DMS114 treated with DMSO at 0.1 percent for 48 hours (cell line): ENCODE results near the gene GRAPL.
"Not testable (repeated sequence)": the region's sequence is repeated elsewhere in the genome, so short reads cannot be mapped to it uniquely, and the experiment has no call there.

Source experiments
- DNase-seq: peaks from one replicate; lab custom pipeline; 2025; ENCODE audit not compliant: unreplicated experiment; lab: John Stamatoyannopoulos, UW

Gene GRAPL

DNA sequence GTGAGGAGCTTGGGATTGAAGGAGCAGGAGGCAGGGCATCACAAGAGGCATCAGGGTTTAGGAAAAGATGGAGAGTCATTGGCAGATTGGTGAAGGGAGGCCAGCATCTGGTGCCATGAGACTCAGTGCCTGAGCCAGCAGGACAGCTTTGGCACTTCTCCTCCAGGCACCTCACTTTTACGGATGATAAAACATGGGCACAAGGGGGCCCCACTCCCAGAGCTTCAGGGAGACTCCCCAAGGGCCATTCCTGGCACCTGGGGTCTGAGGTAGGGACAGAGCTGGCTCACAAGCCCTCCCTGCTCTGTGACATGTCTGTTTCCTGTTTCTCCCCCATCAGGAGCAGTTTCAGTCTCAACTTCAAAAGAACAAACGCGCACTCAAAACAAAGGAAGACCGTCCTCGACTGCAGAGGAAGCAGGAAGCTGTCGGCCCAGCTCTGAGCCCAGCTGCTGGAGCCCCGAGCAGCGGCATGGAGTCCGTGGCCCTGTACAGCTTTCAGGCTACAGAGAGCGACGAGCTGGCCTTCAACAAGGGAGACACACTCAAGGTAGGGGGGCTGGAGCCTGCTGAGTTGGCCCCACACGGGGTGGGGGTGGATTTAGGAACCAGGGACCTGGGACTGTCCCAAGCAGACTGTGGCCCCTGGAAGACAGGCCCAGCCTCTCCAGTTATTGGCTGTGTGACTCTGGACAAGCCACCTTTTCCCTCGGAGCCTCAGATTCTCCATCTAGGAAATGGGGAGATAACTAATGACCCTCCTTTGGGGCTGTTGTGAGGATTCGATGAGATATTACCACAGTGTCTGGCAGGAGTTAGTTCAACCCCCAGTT lies at the start of gene GRAPL:
TSS of gene GRAPL (plus strand) at position 442 of the 833 bp plus-strand sequence. CDS start at position 473, 31 bp downstream.
- not testable (repeated sequence) for DNase-seq

DNA sequence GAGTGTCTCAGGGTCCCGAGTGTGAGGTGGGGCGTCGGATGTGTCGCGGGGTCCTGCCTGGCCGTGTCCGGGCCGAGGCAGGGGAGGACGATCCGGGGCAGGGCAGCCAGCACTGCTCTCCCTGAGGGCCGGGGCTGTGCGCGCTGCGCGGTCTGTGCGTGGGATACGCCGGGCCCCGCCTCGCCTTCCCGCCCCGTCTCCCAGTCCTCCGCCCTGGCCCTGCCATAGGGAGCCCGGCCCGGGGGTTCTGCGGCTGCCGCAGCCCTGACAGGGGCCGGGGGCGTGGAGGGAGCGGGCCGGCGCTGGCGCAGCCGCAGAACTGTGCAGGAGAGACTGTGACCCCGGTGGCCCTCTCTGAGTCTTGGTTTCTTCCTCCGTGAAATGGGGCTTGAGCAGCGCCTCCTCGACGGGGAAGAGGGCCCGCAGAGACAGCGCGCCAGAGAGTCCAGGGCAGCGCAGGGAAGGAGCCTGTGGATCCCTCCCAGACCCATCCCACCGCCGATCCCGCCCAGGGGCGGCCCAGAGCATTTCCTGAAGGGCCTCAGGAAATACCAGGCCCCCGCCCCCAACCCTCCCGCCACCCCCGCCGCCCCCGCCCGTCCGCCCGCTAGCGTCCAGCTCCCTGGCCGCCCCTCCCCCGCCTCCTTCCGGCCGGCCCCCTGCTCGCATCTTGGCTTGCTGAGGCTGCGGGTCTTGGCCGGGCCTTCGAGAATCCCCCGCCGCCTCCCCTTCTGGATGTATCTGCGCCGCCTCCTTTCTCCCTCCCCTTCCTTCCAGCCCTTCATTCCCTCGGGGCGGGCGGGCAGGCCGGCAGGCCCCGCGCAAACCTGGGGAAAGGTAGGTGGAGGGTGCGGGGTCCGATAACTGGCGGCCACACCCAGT lies 38.3 kb upstream of the GRAPL start:
- DNase-seq: not testable (repeated sequence)

- DNase-seq: not testable (repeated sequence)
Observed at GRCh38 chr17:19090058-19090772, 37.2 kb upstream of the GRAPL start.

DNA sequence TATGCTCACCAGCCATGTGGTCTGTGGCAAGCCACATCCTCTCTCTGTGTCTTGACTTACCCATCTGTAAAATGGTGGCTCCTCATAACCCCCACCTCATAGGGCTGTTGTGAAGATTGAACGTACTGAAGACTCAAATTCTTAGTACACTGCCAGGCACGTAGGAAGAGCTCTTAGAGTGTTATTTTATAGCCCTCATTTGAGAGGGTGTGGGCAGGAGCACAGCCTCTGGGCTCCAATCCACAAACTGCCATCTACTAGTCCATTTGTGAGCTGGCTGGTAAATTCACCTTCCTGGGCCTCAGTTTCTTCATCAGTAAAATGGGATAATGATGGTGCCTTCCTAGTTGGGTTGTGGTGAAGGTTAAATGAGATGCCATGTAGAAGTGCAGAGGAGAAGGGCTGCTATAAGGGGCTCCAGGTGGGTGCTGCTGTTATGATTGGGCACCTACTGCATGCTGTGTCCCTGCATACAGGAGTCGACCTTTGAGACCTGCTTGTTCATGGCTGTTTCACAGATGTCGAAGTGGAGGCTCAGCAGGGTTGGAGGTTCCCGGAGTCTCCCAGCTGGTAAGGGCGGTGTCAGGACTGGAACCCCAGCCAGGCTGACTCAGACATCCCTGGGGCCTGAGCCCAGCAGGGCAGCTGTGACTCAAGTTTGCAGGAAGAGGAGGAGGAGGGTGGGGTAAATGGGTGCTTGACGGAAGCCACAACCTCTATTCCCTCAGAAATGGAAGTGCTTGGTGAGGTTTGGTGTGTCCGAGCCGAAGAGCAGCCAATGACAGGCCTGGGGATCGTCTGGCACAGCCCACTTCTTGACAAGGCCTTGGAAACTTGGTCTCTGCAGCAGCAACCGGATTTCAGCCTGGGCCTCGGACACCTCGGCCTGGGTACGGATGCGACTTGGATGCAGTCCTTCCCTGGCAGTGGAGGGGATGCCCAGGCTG lies 34.4 kb upstream of the GRAPL start:
- DNase-seq: not testable (repeated sequence)

DNA sequence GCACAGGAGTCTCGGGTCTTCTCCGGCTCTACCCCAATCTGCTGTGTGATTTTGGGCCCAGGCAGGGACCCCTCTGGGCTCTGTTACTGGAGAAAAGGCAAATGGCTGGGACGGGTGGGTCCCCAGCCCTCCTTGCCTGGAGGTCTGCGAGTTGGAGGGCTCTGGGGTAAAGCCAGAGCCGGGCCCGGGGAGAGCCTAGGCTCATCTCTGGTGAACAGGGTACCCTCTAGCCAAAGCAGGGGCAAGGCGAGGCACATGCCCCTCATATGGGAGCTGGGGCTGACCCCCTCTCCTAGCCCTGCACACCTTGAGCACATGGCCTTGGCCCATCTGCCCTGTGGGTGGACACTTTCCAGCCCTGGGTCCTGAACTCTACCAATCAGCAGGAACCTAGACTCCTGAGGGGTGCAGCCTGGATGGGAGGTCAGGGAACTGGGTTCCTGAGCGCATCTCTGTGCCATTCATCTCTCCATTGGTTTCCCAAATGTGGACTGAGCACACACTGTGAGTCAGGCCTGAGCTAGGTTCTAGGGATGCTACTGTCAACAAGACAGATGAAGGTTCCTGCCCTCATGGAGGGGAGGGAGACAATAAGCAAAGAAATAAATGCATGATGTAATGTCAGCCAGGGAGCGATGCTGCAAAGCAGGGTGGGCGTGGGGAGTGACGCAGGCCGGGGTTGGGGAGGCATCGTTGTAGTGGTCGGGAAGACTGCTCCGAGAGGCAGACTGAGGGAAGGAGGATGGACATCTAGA lies 33.5 kb upstream of the GRAPL start:
- not testable (repeated sequence) for DNase-seq

GRCh38 chr17:19108517-19108916 lies 18.9 kb upstream of the GRAPL start:
- not testable (repeated sequence) for DNase-seq

DNA sequence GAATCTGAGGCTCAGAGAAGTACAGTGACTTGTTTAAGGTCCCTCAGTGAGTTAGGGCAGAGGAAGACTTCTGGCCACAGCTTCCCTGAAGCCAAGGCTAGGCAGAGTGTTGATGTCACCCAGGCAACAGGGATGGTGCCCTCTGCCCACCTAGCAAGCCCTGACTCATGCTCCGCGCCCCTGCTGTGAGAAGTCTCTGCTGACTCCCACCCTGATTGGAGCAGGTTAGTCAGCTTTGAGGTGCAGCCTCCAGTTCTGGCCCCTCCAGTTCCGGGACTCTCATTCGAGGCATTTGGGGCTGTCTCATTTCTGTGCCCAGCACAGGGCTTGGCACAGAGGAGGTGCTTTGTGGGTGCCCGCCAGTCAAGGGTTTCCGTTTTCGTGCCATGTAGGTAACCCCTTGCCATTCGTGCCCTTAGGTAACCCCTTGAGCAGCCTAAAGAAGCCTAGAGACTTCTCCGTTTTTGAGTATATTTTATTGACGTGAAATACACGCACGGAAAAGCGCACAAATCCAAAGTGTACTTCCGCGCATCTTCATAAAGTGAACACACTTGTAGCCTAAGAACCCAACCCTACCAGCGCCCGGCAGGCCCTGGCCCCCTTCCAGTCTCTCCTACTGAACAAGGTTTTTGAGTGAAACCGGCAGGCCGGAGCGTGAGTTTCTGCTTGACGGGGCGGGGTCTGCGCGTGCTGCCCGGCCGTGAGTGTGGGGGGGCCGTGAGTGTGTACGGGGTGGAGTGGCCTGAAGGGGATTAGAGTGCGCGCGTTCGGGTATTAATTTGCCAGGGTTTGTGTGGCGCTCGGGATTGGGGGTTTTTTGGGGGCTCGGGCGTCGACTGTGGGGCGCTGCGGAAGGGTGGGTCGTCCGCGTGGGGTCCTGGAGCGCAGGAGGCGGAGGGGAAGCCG lies 16.9 kb upstream of the GRAPL start:
- DNase-seq: not testable (repeated sequence)

GRCh38 chr17:19111111-19111711 lies 16.2 kb upstream of the GRAPL start:
- not testable (repeated sequence) for DNase-seq

DNA sequence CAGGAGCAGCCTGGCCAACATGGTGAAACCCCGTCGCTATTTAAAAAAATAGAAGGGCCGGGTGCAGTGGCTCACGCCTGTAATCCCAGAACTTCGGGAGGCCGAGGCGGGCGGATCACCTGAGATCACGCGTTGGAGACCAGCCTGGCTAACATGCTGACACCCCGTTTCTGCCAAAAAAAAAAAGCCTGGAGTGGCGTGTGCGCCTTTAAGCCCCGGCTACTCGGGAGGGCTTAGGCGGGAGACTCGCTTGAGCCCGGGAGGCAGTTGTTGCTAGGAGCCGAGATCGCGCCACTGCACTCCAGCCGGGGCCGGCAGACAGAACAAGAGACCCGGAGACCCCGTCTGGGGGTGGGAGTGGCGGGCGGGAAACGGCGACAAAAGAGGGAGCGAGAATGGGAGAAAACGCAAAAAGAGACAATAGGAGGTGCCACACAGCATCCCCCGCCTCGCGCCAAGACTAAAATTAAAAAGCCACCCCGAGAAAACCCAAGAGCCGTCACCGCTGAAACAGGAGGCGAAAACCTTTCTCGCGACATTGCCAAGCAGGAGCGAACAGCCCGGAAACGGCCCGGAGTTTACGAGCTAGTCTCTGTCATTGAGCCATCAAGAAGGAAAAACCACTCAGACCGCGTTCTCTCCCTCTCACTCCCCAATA lies 15.5 kb upstream of the GRAPL start:
- not testable (repeated sequence) for DNase-seq

DNA sequence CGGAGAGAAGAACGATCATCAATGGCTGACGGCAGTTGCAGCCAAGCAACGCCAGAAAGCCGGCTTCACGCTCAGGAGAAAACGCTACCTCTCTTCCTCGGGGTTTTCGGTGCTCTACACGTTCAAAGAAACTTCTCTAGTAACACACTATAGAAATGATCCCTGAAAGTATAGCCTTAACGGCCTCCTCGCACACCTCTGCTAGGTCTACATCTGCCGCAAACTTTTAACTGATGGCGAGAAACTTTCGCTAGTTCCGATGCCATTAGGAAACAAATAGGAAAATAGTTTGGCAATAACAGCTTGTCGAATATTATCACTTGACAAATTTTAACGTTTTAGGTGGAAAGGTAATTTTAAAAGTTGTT lies 14.9 kb upstream of the GRAPL start:
- DNase-seq: not testable (repeated sequence)

DNA sequence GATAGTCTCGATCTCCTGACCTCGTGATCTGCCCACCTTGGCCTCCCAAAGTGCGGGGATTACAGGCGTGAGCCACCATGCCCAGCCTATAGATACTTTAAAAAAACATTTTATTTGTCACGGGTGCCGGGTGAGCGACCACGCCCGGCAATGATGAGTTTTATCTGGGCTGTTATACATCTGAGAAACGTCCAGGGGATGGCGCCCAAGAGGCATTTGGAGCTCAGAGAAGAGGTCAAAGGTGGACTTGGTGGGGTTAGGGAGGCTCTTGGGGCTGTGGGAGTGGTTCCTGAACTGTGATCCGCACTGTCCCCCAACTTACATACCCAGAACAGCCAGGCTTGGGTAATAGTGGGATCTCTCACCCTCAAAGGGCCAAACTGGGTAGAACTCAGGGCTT lies 8.7 kb upstream of the GRAPL start:
- not testable (repeated sequence) for DNase-seq

- DNase-seq: not testable (repeated sequence)
Observed at GRCh38 chr17:19125289-19125688, 2.1 kb upstream of the GRAPL start.

DNA sequence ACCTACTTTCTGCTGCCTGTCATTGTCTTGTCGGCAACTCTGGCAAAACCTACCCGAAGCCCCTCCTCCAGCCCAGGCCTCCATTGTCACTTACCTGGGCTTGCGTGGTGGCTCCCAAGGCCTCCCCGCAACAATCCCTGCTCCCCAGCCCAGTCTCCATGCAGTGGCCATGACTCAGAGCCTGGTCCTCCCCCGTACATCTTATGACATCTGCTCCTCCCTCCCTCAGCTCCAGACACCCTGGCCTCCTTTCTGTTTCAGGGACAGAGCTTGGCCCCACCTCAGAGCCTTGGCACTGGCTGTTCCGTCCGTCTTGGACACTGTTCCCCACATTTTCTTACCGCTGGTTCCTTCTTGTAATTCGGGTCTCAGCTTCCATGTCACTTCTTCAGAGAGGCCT lies 2.1 kb downstream of the GRAPL start:
- DNase-seq: not testable (repeated sequence)

DNA sequence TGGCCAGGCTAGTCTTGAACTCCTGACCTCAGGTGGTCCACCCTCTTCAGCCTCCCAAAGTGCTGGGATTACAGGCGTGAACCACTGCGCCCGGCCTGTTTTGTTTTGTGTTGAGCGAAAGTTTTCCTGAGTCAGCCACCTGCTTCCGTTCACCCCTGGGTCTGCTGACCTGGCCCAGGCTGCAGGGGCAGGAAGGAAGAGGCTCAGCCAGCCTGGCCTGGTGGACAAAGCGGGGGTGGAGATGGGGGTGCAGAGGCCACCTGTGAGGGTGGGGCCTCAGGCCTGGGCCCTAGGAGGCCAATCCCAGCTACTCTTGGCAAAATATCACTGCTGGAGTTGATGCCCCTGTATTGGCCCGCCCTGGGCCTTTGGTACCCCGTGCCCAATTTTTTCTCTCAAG lies 3.7 kb downstream of the GRAPL start:
- DNase-seq: not testable (repeated sequence)

DNA sequence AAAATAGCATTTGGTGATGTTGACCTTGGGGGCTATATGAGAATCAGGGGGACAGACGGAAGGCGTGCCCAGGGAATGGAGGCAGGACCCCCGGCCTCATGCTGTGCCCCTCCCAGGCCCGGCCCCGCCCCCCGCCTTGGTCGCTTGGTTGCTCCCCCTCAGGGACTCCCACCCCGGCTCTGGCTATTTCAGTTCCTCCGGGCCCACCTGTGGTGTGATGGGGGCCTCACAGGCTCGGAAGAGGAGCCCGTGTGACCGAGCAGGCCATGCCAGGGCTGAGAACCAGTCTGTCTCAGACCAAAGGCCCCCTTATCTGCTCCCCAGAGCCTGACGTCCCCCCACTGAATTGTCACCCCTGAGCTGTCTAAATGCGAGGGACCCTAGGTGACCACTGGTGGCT lies 4.4 kb downstream of the GRAPL start:
- not testable (repeated sequence) for DNase-seq

DNA sequence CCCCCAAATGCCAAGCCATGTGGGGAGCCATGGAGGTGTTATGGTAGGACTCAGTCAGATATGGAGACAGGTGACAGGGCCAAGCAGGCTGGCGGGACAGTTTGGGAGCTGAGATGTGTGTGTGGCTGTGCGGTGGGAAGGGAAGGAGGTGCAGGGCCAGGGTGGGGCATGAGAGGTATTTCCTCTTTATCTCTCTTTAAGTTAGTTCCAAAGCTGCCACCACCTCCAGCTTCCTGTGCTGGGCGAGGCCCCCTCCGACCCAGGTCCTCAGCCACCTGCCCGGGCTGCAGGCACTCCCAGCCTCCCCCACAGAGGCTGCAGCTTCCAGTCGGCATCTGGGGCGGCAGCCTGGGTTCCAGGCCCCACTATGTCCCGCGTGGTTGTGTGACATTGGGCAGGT lies 6.4 kb downstream of the GRAPL start:
- not testable (repeated sequence) for DNase-seq

DNA sequence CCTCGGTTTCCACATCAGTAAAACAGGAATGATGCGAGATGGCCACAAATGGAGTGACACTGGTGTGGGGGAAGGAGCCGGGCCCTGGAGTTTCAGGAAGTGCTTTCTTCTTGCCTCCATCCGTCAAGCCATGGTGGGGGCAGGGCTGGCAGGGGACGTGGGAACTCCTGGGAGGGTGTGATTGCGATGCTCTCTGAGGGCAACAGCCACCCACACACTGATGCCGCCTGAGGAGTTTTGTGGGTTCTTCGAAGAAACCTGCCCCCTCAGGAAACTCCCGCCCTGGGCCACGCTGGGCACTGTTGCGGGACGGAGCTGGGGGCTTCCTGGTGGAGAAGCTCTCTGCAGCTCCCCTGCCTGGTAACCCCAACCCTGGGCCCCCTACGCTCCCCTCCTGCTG lies 8.0 kb downstream of the GRAPL start:
- not testable (repeated sequence) for DNase-seq
